ENCODE results near the gene KIAA2012.

GRCh38 chr2:202142540-202142939, 69.5 kb downstream of the KIAA2012 start:
- TF ChIP-seq SUZ12 (IDR thresholded peaks at IDR 0.05; ENCODE audit: extremely low read depth, insufficient read depth, insufficient read length) (no peak), ZNF274 (IDR thresholded peaks at IDR 0.05; ENCODE audit: low read depth, low read length) (no peak)

Data from NT2/D1 (cell line).